ENCODE measurements around the gene GRAPL.
"Not testable (repeated sequence)": the region's sequence is repeated elsewhere in the genome, so short reads cannot be mapped to it uniquely, and the experiment has no call there.

GRAPL gene

GRCh38 chr17:19196382-19197204 is 69.2 kb downstream of the GRAPL start:
- not testable (repeated sequence) for DNase-seq

- not testable (repeated sequence) for DNase-seq
Observed at GRCh38 chr17:19202448-19202847, 75.1 kb downstream of the GRAPL start.

GRCh38 chr17:19203429-19203828 is 76.0 kb downstream of the GRAPL start:
- not testable (repeated sequence) for DNase-seq

All from bone marrow (tissue), 2 donors.